Amniotic stem cell (primary cell): ENCODE results near the gene SLFN12L.
"Not testable (repeated sequence)": the region's sequence is repeated elsewhere in the genome, so short reads cannot be mapped to it uniquely, and the experiment has no call there.

Source experiments
- DNase-seq: peaks from one replicate; lab custom pipeline; 2025; lab: John Stamatoyannopoulos, UW

The SLFN12L gene

GRCh38 chr17:35542990-35543389 is 5.5 kb upstream of the SLFN12L start:
- no peak for DNase-seq

- no peak for DNase-seq
Measured at GRCh38 chr17:35541434-35541833, 4.0 kb upstream of the SLFN12L start.

- DNase-seq, result no peak
Measured at GRCh38 chr17:35540589-35541404, 3.3 kb upstream of the SLFN12L start.

GRCh38 chr17:35539659-35540026 is 2.2 kb upstream of the SLFN12L start:
- no peak for DNase-seq

DNA sequence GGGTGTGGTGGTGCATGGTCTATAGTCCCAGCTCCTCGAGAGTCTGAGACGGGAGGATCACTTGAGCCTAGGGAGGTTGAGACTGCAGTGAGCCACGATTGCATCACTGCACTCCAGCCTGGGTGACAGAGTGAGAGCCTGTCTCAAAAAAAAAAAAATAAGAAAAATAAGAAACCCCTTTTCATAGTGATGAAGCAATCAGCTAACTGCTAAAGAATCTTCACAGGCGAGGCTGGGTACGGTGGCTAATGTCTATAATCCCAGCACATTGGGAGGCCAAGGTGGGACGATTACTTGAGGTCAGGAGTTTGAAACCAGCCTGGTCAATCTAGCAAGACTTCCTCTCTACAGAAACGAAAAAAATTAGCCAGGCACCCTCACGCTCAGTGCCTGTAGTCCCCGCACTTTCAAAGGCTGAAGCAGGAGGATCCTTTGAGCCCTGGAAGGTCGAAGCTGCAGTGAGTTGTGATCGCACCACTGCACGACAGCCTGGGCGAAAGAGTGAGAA is 760 bp downstream of the SLFN12L start:
- DNase-seq, result no peak

- not testable (repeated sequence) for DNase-seq
Measured at GRCh38 chr17:35535406-35535805, 2.1 kb downstream of the SLFN12L start.

- DNase-seq, result no peak
Measured at GRCh38 chr17:35534576-35535093, 2.8 kb downstream of the SLFN12L start.

DNA sequence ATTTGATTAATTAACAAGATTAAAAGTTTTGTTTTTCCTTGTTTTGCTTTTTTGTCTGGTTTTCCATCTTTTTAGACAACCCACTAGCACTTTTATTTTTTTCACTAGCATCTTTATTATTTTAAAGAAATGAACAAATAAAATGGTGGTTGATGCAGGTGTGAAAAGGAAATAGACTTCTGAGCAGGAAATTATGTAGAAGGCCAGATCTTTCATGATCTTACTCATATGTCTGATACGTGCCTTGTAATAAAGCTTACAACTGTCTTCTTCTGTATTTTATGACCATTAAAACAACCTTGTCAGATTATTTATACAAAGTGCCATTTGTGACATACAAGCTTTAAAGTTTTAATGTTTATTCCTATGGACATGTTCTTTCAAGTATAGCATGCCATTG is 6.3 kb downstream of the SLFN12L start:
- DNase-seq, result no peak

GRCh38 chr17:35529866-35530265 is 7.6 kb downstream of the SLFN12L start:
- DNase-seq, result no peak

DNA sequence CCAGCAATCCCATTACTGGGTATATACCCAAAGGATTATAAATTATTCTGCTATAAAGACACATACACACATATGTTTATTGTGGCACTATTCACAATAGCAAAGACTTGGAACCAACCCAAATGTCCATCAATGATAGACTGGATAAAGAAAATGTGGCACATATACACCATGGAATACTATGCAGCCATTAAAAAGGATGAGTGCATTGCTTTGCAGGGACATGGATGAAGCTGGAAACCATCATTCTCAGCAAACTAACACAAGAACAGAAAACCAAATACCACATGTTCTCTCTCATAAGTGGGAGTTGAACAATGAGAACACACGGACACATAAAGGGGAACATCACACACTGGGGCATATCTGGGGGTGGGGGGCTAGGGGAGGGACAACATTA is 8.2 kb downstream of the SLFN12L start:
- not testable (repeated sequence) for DNase-seq

GRCh38 chr17:35523296-35523695 is 14.2 kb downstream of the SLFN12L start:
- DNase-seq, result no peak

DNA sequence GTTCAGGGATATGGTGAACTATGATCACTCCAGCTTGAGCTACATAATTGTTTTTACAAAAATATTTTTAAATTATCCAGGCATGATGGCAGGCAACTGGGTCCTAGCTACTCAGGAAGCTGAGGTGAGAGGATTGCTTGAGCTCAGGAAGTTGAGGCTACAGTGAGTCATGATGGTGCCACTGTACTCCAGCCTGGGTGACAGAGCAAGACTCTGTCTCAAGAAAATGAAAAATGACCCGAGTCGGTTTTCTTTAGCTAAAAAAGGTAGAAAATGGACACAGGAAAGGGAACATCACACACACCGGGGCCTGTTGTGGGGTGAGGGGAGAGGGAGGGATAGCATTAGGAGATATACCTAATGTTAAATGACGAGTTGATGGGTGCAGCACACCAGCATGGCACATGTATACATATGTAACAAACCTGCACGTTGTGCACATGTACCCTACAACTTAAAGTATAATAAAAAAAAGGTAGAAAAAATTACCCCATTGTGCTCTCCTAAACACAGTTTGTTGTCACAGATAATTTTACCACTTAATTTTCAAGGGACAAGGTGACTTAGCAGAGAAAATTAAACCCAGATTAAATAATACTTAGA is 15.7 kb downstream of the SLFN12L start:
- not testable (repeated sequence) for DNase-seq

GRCh38 chr17:35521150-35521549 is 16.3 kb downstream of the SLFN12L start:
- DNase-seq, result no peak

- DNase-seq, result no peak
Measured at GRCh38 chr17:35519906-35520442, 17.5 kb downstream of the SLFN12L start.

GRCh38 chr17:35519439-35519838 is 18.0 kb downstream of the SLFN12L start:
- DNase-seq, result no peak

- not testable (repeated sequence) for DNase-seq
Measured at GRCh38 chr17:35518431-35518830, 19.0 kb downstream of the SLFN12L start.

GRCh38 chr17:35515027-35515426 is 22.5 kb downstream of the SLFN12L start:
- no peak for DNase-seq

- no peak for DNase-seq
Measured at GRCh38 chr17:35514564-35514963, 22.9 kb downstream of the SLFN12L start.

- no peak for DNase-seq
Measured at GRCh38 chr17:35510052-35510451, 27.4 kb downstream of the SLFN12L start.

- not testable (repeated sequence) for DNase-seq
Measured at GRCh38 chr17:35507714-35508113, 29.8 kb downstream of the SLFN12L start.

- DNase-seq, result no peak
Measured at GRCh38 chr17:35499548-35499947, 37.9 kb downstream of the SLFN12L start.

GRCh38 chr17:35498448-35499178 is 38.9 kb downstream of the SLFN12L start:
- DNase-seq, result no peak
